HEK293 (cell line): ENCODE data around the gene CAP2.

Source experiments
- BCL11A ChIP-seq: fragments of 450-650 bp; formaldehyde crosslinking; IDR thresholded peaks from 2 replicates; pipeline ENCODE4 v1.5.1; 2016; ENCODE audit warnings: low read depth, missing biosample characterization, missing genetic modification characterization
- OVOL3 ChIP-seq: fragments of 450-650 bp; formaldehyde crosslinking; IDR thresholded peaks from 2 replicates; pipeline ENCODE4 v1.5.1; 2016; ENCODE audit warnings: missing biosample characterization, missing genetic modification characterization
- ZNF10 ChIP-seq: fragments of 450-650 bp; formaldehyde crosslinking; IDR thresholded peaks from 2 replicates; pipeline ENCODE4 v1.5.1; 2017; ENCODE audit warnings: missing biosample characterization, missing genetic modification characterization
- ZNF114 ChIP-seq: fragments of 450-650 bp; formaldehyde crosslinking; IDR thresholded peaks from 2 replicates; pipeline ENCODE4 v1.5.0; 2017; ENCODE audit warnings: missing biosample characterization, missing genetic modification characterization
- ZNF133 ChIP-seq: fragments of 450-650 bp; formaldehyde crosslinking; IDR thresholded peaks from 2 replicates; pipeline ENCODE4 v1.5.1; 2016; ENCODE audit warnings: missing biosample characterization, missing genetic modification characterization
- ZNF404 ChIP-seq: fragments of 450-650 bp; formaldehyde crosslinking; IDR thresholded peaks from 2 replicates; pipeline ENCODE4 v1.5.1; 2017; ENCODE audit warnings: missing biosample characterization, missing genetic modification characterization
- ZSCAN30 ChIP-seq: fragments of 450-650 bp; IDR thresholded peaks from 2 replicates; pipeline ENCODE4 v1.5.1; 2018; ENCODE audit warnings: missing biosample characterization, mild to moderate bottlenecking, missing genetic modification characterization, moderate library complexity
- TF ChIP-seq, protein P1 (sequence below): fragments of 450-650 bp; formaldehyde crosslinking; IDR thresholded peaks from 2 replicates; pipeline ENCODE4 v1.5.1; 2016; ENCODE audit warnings: missing biosample characterization, missing genetic modification characterization
- TF ChIP-seq, protein P2 (sequence below): IDR thresholded peaks from 2 replicates; pipeline ENCODE4 v1.6.1; 2011; ENCODE audit warnings: mild to moderate bottlenecking, low read depth, low read length, borderline replicate concordance

DNA sequence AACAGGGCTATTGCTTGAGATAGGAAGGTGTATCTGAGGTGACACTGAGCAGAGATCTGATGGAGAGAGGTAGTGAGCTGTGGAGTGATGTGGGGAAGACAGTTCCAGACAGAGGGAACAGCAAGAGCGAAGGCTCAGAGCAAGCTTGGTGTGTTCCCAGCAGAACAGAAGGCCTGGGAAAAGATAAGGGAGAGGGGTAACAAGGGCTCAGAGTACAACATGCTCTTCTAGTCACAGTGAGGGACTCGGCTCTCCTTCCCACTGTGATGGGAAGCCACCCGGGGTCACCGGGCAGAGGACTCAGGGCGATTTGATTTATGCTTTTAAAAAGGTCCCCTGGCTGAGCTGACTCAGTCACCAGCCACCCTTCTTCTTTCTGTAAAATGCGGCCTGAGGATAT, 33.7 kb downstream of the CAP2 start:
- TF ChIP-seq OVOL3 (tag by site-specific recombination) = no peak
- no peak for TF ChIP-seq ZNF114 (tag by site-specific recombination)
- TF ChIP-seq ZSCAN30 (tag by site-specific recombination) = no peak
- no peak for TF ChIP-seq ZNF404 (tag by site-specific recombination)
- TF ChIP-seq, protein P1, sequence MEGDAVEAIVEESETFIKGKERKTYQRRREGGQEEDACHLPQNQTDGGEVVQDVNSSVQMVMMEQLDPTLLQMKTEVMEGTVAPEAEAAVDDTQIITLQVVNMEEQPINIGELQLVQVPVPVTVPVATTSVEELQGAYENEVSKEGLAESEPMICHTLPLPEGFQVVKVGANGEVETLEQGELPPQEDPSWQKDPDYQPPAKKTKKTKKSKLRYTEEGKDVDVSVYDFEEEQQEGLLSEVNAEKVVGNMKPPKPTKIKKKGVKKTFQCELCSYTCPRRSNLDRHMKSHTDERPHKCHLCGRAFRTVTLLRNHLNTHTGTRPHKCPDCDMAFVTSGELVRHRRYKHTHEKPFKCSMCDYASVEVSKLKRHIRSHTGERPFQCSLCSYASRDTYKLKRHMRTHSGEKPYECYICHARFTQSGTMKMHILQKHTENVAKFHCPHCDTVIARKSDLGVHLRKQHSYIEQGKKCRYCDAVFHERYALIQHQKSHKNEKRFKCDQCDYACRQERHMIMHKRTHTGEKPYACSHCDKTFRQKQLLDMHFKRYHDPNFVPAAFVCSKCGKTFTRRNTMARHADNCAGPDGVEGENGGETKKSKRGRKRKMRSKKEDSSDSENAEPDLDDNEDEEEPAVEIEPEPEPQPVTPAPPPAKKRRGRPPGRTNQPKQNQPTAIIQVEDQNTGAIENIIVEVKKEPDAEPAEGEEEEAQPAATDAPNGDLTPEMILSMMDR (tag by site-specific recombination) = no peak
- TF ChIP-seq, protein P2, sequence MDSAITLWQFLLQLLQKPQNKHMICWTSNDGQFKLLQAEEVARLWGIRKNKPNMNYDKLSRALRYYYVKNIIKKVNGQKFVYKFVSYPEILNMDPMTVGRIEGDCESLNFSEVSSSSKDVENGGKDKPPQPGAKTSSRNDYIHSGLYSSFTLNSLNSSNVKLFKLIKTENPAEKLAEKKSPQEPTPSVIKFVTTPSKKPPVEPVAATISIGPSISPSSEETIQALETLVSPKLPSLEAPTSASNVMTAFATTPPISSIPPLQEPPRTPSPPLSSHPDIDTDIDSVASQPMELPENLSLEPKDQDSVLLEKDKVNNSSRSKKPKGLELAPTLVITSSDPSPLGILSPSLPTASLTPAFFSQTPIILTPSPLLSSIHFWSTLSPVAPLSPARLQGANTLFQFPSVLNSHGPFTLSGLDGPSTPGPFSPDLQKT = no peak
- no peak for TF ChIP-seq BCL11A (tag by site-specific recombination)
- TF ChIP-seq ZNF133 = no peak
- no peak for TF ChIP-seq ZNF10 (tag by site-specific recombination)
